Esophagus muscularis mucosa (tissue), 4 donors: ENCODE measurements around the gene RBFOX2. TPM values are rescaled to one million over a fixed set of nuclear protein-coding genes. Genes with fewer than 3 reads are reported as not detected.

Source experiments
- DNase-seq: peaks from one replicate; pipeline ENCODE4 v3.0.0-alpha.2; 2017; ENCODE audit errors: extremely low spot score
- H3K27ac ChIP-seq, 4 donors: fragments of 200-600 bp; sonication (generic); replicated peaks in 1 of 4; 1 replicate in 3 of 4; 2 replicates in 1 of 4; pipeline ENCODE4 v1.5.1; 2016 to 2019; ENCODE audit warnings: mild to moderate bottlenecking in 1 of 4
- H3K27me3 ChIP-seq, 4 donors: fragments of 200-600 bp; sonication (generic); one replicate each; pipeline versions ENCODE4 v1.5.1 to v1.6.0; 2016 to 2019
- H3K36me3 ChIP-seq, 4 donors: fragments of 200-600 bp; sonication (generic); one replicate each; pipeline ENCODE4 v1.5.1; 2016 to 2019
- H3K4me1 ChIP-seq, 4 donors: fragments of 200-600 bp; sonication (generic); one replicate each; pipeline ENCODE4 v1.5.1; 2016 to 2019
- H3K4me3 ChIP-seq, 4 donors: fragments of 200-600 bp; sonication (generic); 1 replicate in 2 of 4; 2 replicates in 2 of 4; pipeline ENCODE4 v1.5.1; 2016 to 2019; ENCODE audit warnings: mild to moderate bottlenecking in 4 of 4, moderate library complexity in 1 of 4
- H3K9me3 ChIP-seq, 4 donors: fragments of 200-600 bp; sonication (generic); 1 replicate in 3 of 4; 2 replicates in 1 of 4; pipeline ENCODE4 v1.5.1; 2016 to 2019
- CTCF ChIP-seq, 3 experiments: fragments of 200-600 bp in 2 of 3; fragments of 450-650 bp in 1 of 3; sonication (generic) in 2 of 3; IDR thresholded peaks; one replicate each; pipeline ENCODE4 v1.5.1; 2017 to 2019; ENCODE audit warnings: antibody characterized with exemption in 3 of 3, mild to moderate bottlenecking in 2 of 3, moderate library complexity in 1 of 3
- EP300 ChIP-seq: sonication (generic); formaldehyde crosslinking; IDR thresholded peaks from one replicate; pipeline ENCODE4 v1.6.1; 2017; ENCODE audit warnings: antibody characterized with exemption
- POLR2A ChIP-seq: fragments of 450-650 bp; IDR thresholded peaks from one replicate; pipeline ENCODE4 v1.6.1; 2017; ENCODE audit warnings: antibody characterized with exemption, moderate library complexity, mild to moderate bottlenecking, low read depth
- POLR2AphosphoS5 ChIP-seq, 2 donors: sonication (generic); formaldehyde crosslinking; IDR thresholded peaks; one replicate each; pipeline ENCODE4 v1.6.1; 2017; ENCODE audit warnings: antibody characterized with exemption in 2 of 2
- WGBS: methylation state at CpG from one replicate; pipeline ENCODE4 v1.1.5; 2018; 5-methylcytosine and 5-hydroxymethylcytosine counted together
- intact Hi-C: fragments of 100-400 bp; cut with DNase I; formaldehyde crosslinking; loops from one replicate; pipeline ENCODE4 v1.15.1; 2023
- total RNA-seq, 4 donors: library from RNA; depleted of rRNA; stranded (reverse); fragments of >200 nt; gene quantifications; one replicate each; pipeline versions ENCODE4 v1.1.0 to v1.2.1, GENCODE V29; 2016

RBFOX2 gene
- total RNA-seq, 4 donors from 2014 or later, result 113 to 179 (median 155) TPM

GRCh38 chr22:35769974-35770373 is 258.6 kb downstream of the RBFOX2 start:
- Histone ChIP-seq H3K27ac (no peak overlapping the region), H3K4me1 (peaks cover 0 to 30% (median 25%) of the 10 kb centered on the region in 4 donors), H3K36me3 (no peaks in the 10 kb centered on the region), H3K9me3 (no peaks in the 10 kb centered on the region), H3K4me3 (no peak overlapping the region), H3K27me3 (no peaks in the 10 kb centered on the region)
- TF ChIP-seq POLR2A, result no peak
- no peak for TF ChIP-seq POLR2AphosphoS5 (IDR thresholded peaks at IDR 0.05)
- TF ChIP-seq CTCF (IDR thresholded peaks at IDR 0.05), result no peak
- TF ChIP-seq EP300, result no peak
- intact Hi-C loops, result loop anchor here (10.0 kb wide), 1 partner anchor 55 kb away; no protein-coding TSS in a partner anchor
- DNase-seq, result no peak

GRCh38 chr22:35766654-35767580 is 261.7 kb downstream of the RBFOX2 start:
- H3K4me1 ChIP-seq, result peaks cover under 1 to 16% (median 9%) of the 10 kb centered on the region in 4 donors
- H3K4me3 ChIP-seq, result peak overlapping the region in 1 of 4 donors; percentile 17
- TF ChIP-seq POLR2A (no peak), EP300 (no peak), CTCF (IDR thresholded peaks at IDR 0.05) (no peak), POLR2AphosphoS5 (IDR thresholded peaks at IDR 0.05) (peak in 1 of 2 donors; percentile 15)
- peaks cover 0 to 9% (median 0%) of the 10 kb centered on the region in 4 donors for H3K36me3 ChIP-seq
- H3K9me3 ChIP-seq, result no peaks in the 10 kb centered on the region
- no peaks in the 10 kb centered on the region for H3K27me3 ChIP-seq
- intact Hi-C loops, result loop anchor here (10.0 kb wide), 1 partner anchor 58 kb away; no protein-coding TSS in a partner anchor
- 73% methylated on average over 10 of the region's 10 CpGs for WGBS
- no peak for DNase-seq
- peak overlapping the region; percentile 18 to 48 (median 32) for H3K27ac ChIP-seq

- no peaks in the 10 kb centered on the region for H3K9me3 ChIP-seq
- TF ChIP-seq CTCF (IDR thresholded peaks at IDR 0.05) (peak in 2 of 3 experiments; percentile 26 to 32), POLR2A (no peak), EP300 (no peak), POLR2AphosphoS5 (IDR thresholded peaks at IDR 0.05) (no peak)
- peaks cover 0 to 4% (median 2%) of the 10 kb centered on the region in 4 donors for H3K4me1 ChIP-seq
- intact Hi-C loops, result loop anchor here (10.0 kb wide), 1 partner anchor 64 kb away; no protein-coding TSS in a partner anchor
- no peak overlapping the region for H3K4me3 ChIP-seq
- peaks cover 0 to 48% (median 26%) of the 10 kb centered on the region in 4 donors for H3K36me3 ChIP-seq
- no peak for DNase-seq
- H3K27ac ChIP-seq, result no peak overlapping the region
- WGBS, result 93% methylated on average over 1 of the region's 1 CpG
- H3K27me3 ChIP-seq, result no peaks in the 10 kb centered on the region
Measured at GRCh38 chr22:35761037-35761436, 267.6 kb downstream of the RBFOX2 start.

- Histone ChIP-seq H3K36me3 (peaks cover 0 to 58% (median 26%) of the 10 kb centered on the region in 4 donors), H3K9me3 (no peaks in the 10 kb centered on the region), H3K4me3 (no peak overlapping the region), H3K27ac (no peak overlapping the region), H3K4me1 (peaks cover 0 to 4% (median 2%) of the 10 kb centered on the region in 4 donors), H3K27me3 (no peaks in the 10 kb centered on the region)
- DNase-seq, result no peak
- no peak for TF ChIP-seq POLR2A
- no peak for TF ChIP-seq EP300
- no peak for TF ChIP-seq POLR2AphosphoS5 (IDR thresholded peaks at IDR 0.05)
- TF ChIP-seq CTCF (IDR thresholded peaks at IDR 0.05), result no peak
- intact Hi-C loops, result no loop called here
- WGBS, result 68% methylated on average over 1 of the region's 1 CpG
Measured at GRCh38 chr22:35758394-35758793, 270.2 kb downstream of the RBFOX2 start.
